IMR-90 (cell line): ENCODE results near the gene PIK3C2B.

ENCODE experiments used
- BHLHE40 ChIP-seq: fragments of 150-350 bp; IDR thresholded peaks from 2 replicates; pipeline ENCODE4 v1.6.1; 2016; ENCODE audit warnings: mild to moderate bottlenecking, low read depth, low read length
- CEBPB ChIP-seq: IDR thresholded peaks from 2 replicates; pipeline ENCODE4 v1.6.1; 2012; ENCODE audit warnings: low read depth, low read length, improper control_type of control experiment
- MXI1 ChIP-seq: IDR thresholded peaks from 2 replicates; pipeline ENCODE4 v1.6.1; 2012; ENCODE audit warnings: low read depth, mild to moderate bottlenecking, low read length, moderate library complexity, borderline replicate concordance
- POLR2A ChIP-seq: IDR thresholded peaks from 2 replicates; pipeline ENCODE4 v1.6.1; 2012; ENCODE audit warnings: mild to moderate bottlenecking, low read depth, low read length
- RAD21 ChIP-seq: IDR thresholded peaks from 2 replicates; pipeline ENCODE4 v1.6.1; 2012; ENCODE audit warnings: low read length, improper control_type of control experiment
- RFX5 ChIP-seq: IDR thresholded peaks from 2 replicates; pipeline ENCODE4 v1.8.0; 2012; ENCODE audit warnings: low read depth, mild to moderate bottlenecking, low read length, moderate library complexity
- SMC3 ChIP-seq: fragments of 150-350 bp; IDR thresholded peaks from 2 replicates; pipeline ENCODE4 v1.6.1; 2016; ENCODE audit warnings: low read depth, mild to moderate bottlenecking, antibody characterized with exemption, low read length, moderate library complexity
- USF2 ChIP-seq: fragments of 150-350 bp; IDR thresholded peaks from 2 replicates; pipeline ENCODE4 v1.6.1; 2017; ENCODE audit warnings: mild to moderate bottlenecking, antibody characterized with exemption, low read length, low read depth
- TF ChIP-seq, protein P1 (sequence below): conservative IDR thresholded peaks from 2 replicates; pipeline ENCODE4 v1.5.1; 2012; ENCODE audit warnings: mild to moderate bottlenecking, low read depth, low read length, improper control_type of control experiment

- TF ChIP-seq, protein P1, sequence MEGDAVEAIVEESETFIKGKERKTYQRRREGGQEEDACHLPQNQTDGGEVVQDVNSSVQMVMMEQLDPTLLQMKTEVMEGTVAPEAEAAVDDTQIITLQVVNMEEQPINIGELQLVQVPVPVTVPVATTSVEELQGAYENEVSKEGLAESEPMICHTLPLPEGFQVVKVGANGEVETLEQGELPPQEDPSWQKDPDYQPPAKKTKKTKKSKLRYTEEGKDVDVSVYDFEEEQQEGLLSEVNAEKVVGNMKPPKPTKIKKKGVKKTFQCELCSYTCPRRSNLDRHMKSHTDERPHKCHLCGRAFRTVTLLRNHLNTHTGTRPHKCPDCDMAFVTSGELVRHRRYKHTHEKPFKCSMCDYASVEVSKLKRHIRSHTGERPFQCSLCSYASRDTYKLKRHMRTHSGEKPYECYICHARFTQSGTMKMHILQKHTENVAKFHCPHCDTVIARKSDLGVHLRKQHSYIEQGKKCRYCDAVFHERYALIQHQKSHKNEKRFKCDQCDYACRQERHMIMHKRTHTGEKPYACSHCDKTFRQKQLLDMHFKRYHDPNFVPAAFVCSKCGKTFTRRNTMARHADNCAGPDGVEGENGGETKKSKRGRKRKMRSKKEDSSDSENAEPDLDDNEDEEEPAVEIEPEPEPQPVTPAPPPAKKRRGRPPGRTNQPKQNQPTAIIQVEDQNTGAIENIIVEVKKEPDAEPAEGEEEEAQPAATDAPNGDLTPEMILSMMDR = no peak
- TF ChIP-seq USF2 (no peak), POLR2A (no peak), RFX5 (no peak), RAD21 (no peak), MXI1 (no peak), SMC3 (no peak), BHLHE40 (no peak), CEBPB (no peak)
These were observed 25.3 kb downstream of the PIK3C2B start for GRCh38 chr1:204469304-204469703.
